Stromal cell of bone marrow (primary cell): ENCODE data around the gene SPTBN1.
A peak's percentile ranks its signal among the peaks of the same experiment; 100 is the strongest.

Source experiments
- DNase-seq: peaks from one replicate; pipeline ENCODE4 v3.0.0-alpha.2; 2012; ENCODE audit warnings: low read depth

SPTBN1 gene

DNA sequence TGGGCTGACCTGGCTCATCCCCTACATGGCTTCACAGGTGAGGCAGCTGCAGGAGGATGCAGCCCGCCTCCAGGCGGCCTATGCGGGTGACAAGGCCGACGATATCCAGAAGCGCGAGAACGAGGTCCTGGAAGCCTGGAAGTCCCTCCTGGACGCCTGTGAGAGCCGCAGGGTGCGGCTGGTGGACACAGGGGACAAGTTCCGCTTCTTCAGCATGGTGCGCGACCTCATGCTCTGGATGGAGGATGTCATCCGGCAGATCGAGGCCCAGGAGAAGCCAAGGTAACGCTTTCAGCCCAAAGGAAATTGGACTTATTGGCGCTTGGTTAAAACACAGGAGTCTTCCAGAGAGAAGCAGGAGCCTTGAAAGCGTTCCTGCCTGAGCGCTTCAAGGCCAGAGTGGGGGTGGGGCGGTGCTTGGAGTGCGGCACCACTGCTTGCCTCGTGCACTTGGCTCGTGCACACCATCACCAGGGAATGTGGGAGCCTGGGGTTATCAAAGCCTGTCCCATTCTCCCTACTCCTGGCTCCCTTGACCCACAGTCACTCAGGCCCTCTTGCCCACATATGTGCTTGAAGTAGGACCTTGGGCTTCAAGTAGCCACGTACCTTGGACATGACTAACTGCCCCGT is 197.6 kb downstream of the SPTBN1 start:
- DNase-seq: no peak

DNA sequence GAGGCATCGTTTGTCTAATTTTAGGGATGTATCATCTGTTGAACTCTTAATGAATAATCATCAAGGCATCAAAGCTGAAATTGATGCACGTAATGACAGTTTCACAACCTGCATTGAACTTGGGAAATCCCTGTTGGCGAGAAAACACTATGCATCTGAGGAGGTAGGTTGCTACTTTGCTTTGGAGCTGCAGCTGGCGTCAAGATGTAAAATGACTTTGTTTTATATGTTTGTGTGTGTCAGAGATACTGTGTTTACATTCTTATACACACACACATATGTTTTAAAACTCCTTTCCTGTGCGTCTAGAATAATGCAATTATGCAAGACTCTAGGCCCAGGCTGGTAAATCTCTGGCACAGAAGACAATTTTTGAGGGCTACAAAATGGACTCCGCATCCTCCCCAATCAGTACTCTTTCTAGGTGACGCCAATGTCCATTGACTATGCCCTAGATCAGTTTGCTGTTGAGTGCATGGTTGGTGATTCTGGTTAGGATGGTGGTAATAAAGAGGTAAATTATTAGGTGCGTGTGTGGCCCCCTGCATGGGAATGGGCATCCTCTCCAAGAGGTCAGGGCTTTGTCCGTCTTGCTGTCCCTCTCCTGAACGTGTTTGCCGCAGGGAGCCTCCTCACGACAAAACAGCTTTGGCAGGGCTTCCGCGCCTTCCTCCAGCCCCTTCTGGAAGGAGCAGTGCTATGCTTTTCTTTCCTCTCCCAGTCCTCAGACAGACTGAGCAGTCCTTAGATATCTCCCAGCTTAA is 199.1 kb downstream of the SPTBN1 start:
- no peak for DNase-seq

DNA sequence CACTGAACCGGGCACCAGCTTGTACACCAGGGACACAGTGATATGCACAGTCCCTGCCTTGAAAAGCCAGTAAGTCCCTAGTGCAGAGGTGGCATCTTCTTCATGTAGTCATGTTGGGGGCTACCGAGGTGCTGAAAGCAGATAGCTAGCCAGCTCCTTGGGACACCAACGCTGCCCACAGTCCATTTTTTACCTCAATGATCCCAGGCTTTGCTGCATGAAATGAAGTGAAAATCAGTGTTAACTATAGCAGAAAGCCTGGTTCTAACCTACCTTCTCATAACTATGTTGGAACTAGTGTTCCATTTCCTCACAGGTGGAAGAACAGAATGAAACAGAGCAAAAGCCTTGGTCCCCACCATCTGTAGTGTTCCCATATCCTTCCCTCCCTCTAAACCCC is 200.7 kb downstream of the SPTBN1 start:
- no peak for DNase-seq

DNA sequence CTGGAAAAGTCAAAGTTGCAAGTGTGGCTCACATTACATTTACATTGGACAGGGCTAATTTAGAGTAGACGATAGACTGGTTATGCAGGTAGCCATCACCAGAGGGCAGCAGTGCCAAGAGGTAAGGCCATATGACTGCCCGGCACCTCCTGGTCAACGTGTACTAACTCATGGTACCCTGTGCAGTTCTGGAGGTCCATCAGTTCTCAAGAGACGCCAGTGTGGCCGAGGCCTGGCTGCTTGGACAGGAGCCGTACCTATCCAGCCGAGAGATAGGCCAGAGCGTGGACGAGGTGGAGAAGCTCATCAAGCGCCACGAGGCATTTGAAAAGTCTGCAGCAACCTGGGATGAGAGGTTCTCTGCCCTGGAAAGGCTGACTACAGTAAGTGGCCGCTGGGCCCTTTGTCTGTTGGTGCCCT is 201.5 kb downstream of the SPTBN1 start:
- DNase-seq: no peak

DNA sequence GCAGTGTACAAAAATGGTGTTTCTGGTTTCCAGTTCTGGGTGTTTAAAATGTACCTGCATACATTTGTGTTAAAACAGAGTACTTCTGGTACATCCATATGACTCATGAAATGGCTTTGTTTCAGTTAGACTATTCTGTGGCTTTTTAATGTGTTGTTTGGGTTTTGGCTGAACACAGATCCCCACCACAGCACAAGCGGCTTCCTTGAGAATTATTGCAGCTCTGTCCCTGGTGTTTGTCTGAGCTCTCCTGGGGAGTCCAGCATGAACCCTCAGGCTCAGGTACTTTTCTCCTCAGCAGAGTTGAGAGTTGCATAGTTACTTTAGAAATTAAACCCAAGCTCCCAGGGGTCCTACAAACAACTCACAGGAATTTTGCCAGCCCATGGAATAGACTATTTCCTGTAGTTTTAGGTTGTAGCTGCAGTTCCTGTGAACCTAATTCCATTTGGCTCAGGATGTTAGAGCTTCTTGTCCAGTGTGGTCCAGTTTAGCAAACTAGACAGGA is 202.5 kb downstream of the SPTBN1 start:
- no peak for DNase-seq

DNA sequence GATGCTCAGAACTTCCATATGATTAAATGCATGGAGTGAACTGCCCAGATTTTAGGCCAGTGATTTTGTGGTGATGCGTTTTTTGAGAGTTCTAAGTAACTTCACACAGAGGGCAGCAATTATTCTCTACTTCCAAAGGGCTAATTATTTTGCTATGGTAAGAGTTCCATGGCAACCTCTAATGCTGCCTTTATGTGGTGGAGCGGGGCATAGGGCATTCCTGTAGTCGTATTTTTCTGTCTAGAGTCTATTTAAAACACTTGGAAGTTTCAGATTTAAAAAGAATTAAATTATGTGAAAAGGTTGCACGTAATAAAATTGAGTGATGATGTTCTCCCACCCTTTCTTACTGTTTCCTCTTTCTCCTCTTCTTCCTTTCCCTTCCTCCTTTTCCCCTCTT is 203.4 kb downstream of the SPTBN1 start:
- no peak for DNase-seq

DNA sequence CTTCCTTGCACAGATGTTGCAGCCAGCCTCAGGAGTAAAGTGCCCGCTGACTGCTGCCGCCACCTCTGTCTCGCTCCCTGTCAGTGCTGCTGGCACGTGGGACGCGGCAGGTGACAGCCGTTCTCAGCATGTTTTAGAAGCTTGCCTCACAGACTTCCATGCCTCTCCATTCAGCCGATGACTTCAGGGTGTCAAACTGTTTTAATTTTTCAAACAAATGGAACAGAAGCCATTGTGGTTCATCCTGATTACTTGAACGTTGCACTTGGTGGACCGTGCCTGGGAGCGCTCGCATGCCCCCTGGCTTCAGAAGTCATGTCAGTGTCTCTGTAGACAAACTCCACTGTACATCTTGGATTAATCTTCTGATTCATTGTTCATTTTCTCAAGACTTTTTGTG is 204.6 kb downstream of the SPTBN1 start:
- no peak for DNase-seq

DNA sequence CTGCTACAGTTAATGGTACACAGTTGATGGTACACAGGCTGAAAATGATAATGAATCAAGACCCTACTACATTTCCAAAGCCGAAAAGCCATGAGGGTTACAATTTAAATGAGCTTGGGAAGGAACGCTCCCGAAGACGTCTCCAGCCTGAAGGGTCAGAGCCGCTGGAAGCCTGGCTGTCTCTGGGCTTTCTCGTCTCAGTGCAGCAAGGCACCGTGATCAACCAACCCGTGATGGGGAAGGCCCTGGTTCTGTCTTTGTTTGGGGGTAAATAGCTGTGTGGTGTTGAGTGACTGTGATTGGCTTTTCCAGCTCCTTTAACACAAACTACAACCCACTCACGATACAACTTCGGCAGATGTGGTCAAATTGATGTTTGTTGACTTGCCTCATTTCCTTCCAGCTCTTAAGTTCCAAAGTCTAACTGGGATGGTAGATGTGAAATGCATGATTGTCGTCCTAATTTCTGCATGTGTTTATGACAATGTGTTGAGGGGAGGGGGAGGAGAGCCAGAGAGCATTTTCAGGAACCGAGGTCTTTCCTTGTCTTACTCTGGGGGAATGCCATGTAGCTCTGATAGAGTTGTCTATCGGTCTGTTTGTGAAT is 207.4 kb downstream of the SPTBN1 start:
- no peak for DNase-seq

DNA sequence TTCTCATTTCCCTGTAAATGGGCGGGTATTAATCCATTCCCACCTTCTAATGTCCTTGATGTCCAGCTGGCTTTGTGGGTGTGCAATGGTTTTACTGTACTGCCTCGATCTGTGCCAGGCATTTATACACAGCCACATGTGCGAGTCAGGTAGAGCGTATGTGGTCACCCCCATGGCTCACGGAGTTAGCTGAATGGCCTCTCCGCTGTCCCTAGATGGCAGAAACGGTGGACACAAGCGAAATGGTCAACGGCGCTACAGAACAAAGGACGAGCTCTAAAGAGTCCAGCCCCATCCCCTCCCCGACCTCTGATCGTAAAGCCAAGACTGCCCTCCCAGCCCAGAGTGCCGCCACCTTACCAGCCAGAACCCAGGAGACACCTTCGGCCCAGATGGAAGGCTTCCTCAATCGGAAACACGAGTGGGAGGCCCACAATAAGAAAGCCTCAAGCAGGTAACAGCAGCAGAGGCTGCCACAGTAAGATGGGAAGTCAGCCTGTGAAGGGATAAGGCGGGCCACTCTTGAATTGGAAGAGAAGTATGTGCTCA is 208.2 kb downstream of the SPTBN1 start:
- no peak for DNase-seq

DNA sequence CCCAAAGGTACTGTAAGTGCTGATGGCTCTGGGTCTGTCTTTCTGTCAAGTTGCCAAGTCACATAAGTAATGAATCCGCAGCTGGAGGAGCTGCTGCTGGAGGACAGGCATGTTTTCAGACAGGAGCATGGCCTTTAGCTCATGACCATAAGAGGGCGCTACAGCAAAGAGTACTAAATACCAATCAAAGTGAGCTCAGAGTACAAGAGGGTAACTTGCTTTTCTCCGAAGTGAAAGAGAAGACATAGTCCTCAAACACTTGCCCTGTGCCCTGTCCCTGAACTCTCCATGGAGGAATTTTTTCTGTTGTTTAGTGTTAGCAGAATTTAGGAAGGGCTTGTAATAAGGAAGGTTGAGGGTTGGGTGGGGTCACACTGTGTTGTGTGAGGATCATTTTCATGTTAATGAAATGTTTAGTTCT is 209.3 kb downstream of the SPTBN1 start:
- DNase-seq: no peak

DNA sequence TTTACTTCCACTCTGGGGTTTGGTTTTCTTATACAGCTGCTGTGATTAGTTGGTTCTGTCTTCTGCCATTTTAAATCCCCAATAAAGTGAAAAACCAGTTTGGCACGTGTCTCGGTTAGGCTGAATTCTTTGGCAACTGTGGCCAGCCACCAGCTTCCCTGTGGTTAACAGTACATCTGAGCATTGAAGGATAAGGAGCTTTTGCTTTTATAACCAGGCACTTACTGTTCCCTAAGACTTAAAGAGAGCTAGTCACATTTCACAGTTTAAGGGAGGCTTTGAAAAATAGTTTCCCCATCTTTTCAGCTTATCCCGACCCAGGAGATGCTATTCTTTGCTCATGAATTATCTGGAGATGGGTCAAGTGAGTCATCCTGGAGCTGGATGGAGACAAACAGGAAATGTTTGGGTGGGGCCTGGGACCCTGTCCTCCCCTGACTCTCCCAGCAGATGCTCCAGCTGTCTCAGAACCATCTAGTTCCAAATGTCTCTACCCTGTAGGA is 210.1 kb downstream of the SPTBN1 start:
- peak; percentile 62 for DNase-seq

DNA sequence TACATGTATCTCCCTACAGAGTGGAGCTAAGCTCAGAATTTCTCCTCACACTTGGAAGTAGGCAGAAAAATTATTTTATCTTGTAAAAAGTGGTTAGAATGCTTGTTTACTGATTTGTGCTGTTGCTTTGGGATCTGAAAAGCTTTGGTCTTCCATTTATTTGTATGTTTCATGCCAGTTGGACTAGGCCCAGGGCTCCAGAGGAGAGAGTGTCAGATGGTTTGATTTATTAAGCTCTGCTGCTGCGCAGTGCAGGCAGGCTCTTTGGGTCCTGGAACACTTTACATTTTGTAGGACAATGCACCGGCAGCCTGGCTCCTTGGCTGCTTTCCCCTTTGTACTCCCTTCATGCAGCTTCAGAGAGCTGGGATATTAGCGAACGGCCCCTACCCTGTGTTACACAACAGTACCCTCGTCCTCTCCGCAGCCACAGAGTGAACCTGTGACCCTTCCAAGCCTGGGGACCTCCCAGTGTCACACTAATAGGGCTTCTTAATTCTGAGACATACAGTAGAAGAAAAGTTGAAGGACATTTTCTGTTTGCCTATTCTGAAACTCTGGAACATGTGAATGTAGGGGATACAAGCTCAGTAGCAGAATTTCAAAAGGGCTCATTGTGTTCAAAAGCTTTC is 210.6 kb downstream of the SPTBN1 start:
- DNase-seq: no peak

DNA sequence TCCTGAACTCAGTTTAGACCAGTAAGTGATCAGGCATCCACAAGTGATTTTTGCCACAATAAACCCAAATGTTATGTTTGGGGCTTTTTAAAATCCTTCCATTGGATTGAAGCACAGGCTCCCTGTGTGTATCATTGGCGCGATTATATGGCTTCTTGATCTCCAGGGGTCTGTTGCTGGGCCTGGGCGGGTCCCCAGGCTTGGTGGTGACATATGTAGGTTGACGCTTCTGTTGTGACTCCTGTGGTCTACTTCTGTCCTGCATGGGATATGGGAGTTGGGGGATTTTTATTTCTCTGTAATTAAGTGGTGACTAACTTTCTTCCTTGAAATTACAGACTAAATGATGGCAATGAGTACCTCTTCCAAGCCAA is 211.1 kb downstream of the SPTBN1 start:
- DNase-seq: no peak

DNA sequence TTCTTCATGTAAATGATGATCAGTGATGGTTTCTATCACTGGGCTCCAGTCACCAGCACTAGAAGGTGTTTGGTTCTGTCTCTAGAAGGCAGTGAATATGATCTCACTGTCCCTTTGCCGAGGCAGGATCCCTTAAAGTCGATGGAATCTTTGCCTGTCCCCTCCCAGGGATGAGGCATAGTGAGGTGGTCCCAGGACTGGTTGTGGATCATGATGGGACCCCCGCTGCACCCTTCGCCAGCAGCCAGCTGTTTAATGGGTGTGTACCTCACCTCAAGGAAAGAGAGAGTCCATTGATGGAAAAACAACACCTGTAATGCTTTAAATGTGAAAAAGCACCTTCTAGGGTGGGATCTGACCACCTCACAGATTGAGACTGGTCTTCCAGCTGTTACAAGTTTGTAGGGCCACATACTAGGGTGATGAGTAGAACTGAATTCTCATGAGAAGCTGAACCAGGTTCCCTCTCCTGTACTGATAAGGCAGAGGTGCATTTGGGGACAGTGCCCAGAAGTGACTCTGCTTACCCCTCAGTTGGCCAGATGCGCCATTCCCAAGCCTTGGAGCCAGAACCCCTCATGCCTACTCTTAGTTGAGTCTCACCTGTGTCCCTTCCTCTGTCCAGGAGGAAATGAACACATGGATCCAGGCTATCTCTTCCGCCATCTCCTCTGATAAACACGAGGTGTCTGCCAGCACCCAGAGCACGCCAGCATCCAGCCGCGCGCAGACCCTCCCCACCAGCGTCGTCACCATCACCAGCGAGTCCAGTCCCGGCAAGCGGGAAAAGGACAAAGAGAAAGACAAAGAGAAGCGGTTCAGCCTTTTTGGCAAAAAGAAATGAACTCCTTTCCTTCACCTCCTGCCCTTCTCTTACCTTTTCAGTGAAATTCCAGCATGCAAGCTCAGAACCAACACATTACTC is 211.9 kb downstream of the SPTBN1 start:
- DNase-seq: no peak

DNA sequence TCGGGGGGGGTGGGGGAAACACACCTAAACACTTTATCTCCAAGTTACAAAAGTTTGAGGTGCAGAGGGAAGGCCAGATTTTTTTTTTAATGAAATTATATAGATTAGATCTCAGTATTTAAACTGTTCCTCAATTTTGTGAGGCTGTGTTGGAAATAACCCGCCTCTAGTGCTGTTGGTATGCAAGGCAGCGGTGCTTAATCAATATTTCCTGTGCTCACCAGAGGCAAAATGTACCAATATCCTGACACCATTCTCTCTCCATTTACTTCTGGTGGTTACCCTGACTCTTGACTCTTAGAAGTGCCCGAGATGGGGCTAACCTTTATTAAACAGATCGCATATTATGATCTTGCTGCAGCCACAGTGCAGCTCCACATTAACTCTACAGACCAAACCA is 212.6 kb downstream of the SPTBN1 start:
- no peak for DNase-seq

DNA sequence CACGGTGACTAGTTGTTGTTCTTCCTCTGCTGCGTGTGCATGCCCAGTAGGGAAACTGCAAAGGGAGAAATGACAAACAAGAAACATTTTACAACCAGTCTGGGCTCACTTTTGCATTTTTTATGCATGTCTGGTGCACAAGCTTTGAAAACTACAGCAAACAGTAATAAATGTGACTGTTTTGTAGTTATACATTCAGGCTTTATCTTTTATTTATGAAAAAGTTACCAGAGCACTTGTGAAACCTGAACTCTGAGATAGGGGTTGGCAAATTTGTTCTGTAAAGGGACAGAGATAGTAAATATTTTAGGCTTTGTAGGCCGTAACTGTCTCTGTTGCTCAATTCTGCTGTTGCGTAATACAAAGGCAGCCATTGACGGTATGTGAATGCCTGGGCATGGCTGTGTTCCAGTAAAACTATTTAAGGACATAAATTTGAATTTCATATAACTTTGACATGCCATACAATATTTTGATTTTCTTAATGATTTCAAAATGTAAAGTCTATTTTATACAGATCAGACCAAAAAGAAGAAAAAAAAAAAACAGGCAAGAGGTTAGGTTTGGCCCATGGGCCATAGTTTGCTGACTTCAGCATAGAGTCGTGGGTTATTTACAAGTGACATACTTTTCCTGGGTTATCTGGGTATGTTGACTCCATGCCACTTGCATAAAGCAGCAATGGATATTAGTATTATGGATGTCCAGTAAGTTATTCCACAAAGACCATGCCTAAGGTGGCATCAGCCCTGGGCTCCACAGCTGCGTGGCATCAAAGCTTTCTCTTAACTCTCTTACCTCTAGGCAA is 213.8 kb downstream of the SPTBN1 start:
- no peak for DNase-seq

DNA sequence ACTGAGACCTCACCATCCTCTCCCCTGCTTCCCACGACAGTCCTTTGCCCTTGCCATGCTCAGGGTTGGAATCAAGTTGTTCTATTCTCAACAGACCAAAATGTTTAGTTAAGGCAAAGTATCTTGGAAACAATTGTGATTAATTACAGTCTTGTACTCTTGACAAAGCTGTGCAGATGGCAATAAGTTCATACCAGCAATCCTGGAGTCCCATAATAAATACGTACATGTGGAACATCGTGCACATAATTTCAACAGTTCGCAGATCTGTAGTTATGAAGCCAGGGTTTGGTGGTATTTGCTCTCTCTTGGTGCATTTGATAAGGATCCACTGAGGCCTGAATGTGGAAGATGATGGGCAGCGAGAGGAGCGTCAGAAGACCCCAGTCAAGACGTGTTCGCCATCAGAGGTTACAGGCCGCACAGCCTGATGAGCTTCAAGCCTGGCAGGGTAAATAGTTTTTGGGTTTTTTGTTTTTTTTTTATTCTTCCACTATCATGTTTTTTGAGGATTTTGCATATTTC is 214.4 kb downstream of the SPTBN1 start:
- DNase-seq: no peak

DNA sequence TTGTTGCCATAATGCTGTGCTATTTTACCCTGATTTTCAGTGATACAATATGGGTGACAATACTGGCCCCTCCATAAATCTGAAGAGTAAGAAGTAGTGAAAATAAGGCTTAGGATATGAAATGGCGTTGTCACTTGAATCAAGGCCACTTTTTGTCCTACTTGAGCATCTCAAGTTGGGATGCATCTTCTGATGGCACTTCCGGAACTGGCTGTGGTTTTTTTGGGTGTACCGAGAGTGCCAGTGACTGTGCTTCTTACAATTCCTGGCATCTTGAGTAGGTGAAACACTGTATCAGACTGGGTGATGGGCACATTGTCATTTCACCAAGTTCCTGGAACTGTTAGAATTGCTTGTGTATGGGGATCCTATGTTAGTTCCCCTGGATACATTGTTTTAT is 214.9 kb downstream of the SPTBN1 start:
- DNase-seq: no peak

DNA sequence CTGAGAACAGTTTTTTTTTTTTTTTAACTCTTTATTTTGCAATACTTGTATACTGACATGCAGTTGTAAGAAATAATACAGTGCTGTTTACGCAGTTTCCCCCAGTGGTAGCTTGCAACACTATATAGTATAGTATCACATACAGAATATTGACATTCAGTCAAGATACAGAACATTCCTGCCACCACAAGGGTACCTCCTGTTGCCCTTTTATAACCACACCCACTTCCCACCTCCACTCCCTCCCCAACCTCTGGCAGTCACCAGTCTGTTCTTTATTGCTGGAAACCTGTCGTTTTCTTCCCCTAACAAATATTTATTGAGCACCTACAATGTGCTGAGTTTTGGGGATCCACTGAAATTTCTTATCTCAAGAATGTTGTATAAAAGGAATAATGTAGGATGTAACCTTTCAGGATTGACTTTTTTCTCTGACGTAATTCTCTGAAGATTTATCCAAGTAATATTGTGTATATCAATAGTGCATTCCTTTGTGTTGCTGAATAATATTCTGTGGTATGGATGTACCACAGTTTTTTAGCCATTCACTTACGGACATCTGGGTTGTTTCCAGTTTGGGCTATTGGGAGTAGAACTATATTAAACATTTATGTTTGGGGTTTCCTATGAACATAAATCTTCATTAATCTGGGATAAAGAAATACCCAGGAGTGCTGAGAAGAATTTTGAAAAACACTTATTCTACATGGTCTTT is 215.9 kb downstream of the SPTBN1 start:
- DNase-seq: no peak
